Measurements from ENCODE around the gene SCN10A. TPM values are rescaled to one million over a fixed set of nuclear protein-coding genes. Genes with fewer than 3 reads are reported as not detected.

Gene SCN10A
- total RNA-seq, 4 donors from 2014 or later = 0.15 TPM; not detected in 3

- peaks cover 5% of the 10 kb centered on the region for H3K27me3 ChIP-seq
- H3K9me3 ChIP-seq = no peaks in the 10 kb centered on the region
- H3K4me1 ChIP-seq = peaks cover 0 to 7% (median 0%) of the 10 kb centered on the region in 3 donors
- TF ChIP-seq EP300 (IDR thresholded peaks at IDR 0.05) (no peak), CTCF (IDR thresholded peaks at IDR 0.05) (no peak)
- H3K4me3 ChIP-seq = no peak overlapping the region
- no peaks in the 10 kb centered on the region for H3K36me3 ChIP-seq
- 49 to 53% methylated on average over 2 to 3 of the region's 4 CpGs for WGBS, 2 donors (ENCODE audit: low coverage in 1 of 2)
- no peak overlapping the region for H3K27ac ChIP-seq
- ATAC-seq = no peak
These were observed 21.3 kb upstream of the SCN10A start for GRCh38 chr3:38837358-38837757.

GRCh38 chr3:38836561-38836960 lies 20.5 kb upstream of the SCN10A start:
- Histone ChIP-seq H3K9me3 (no peaks in the 10 kb centered on the region), H3K4me1 (peaks cover 0 to 7% (median 0%) of the 10 kb centered on the region in 3 donors), H3K4me3 (no peak overlapping the region), H3K27ac (no peak overlapping the region), H3K27me3 (peaks cover 5% of the 10 kb centered on the region), H3K36me3 (no peaks in the 10 kb centered on the region)
- 71 to 88% methylated on average over 4 to 5 of the region's 5 CpGs for WGBS, 2 donors (ENCODE audit: low coverage in 1 of 2)
- TF ChIP-seq POLR2AphosphoS5 (IDR thresholded peaks at IDR 0.05) (no peak), EP300 (IDR thresholded peaks at IDR 0.05) (no peak), POLR2A (IDR thresholded peaks at IDR 0.05) (no peak), CTCF (IDR thresholded peaks at IDR 0.05) (no peak)
- ATAC-seq = no peak

- H3K27ac ChIP-seq = no peak overlapping the region
- WGBS, 2 donors (ENCODE audit: low coverage in 1 of 2) = 87% methylated on average over 3 of the region's 3 CpGs; no CpG with 5 or more reads in 1 of the 2 donors
- TF ChIP-seq EP300 (IDR thresholded peaks at IDR 0.05) = no peak
- peaks cover 0 to 7% (median 0%) of the 10 kb centered on the region in 3 donors for H3K4me1 ChIP-seq
- H3K9me3 ChIP-seq = no peaks in the 10 kb centered on the region
- H3K36me3 ChIP-seq = no peaks in the 10 kb centered on the region
- no peak overlapping the region for H3K4me3 ChIP-seq
- peaks cover 3% of the 10 kb centered on the region for H3K27me3 ChIP-seq
- no peak for ATAC-seq
These were observed 19.9 kb upstream of the SCN10A start for GRCh38 chr3:38835939-38836338.

GRCh38 chr3:38834717-38835116 lies 18.7 kb upstream of the SCN10A start:
- Histone ChIP-seq H3K36me3 (no peaks in the 10 kb centered on the region), H3K27ac (peak overlapping the region in 2 of 4 donors; percentile 21 to 22)
- no peak for ATAC-seq

GRCh38 chr3:38834110-38834509 lies 18.1 kb upstream of the SCN10A start:
- peaks cover 0 to 7% (median 0%) of the 10 kb centered on the region in 3 donors for H3K4me1 ChIP-seq
- H3K9me3 ChIP-seq = no peaks in the 10 kb centered on the region
- TF ChIP-seq EP300 (IDR thresholded peaks at IDR 0.05) (no peak), CTCF (IDR thresholded peaks at IDR 0.05) (no peak), POLR2AphosphoS5 (IDR thresholded peaks at IDR 0.05) (no peak)
- ATAC-seq = peak; percentile 63
- WGBS, 2 donors (ENCODE audit: low coverage in 1 of 2) = 2 to 29% methylated on average over 1 to 7 of the region's 8 CpGs
- no peak overlapping the region for H3K4me3 ChIP-seq
- H3K27ac ChIP-seq = peak overlapping the region in 2 of 4 donors; percentile 21 to 22
- H3K27me3 ChIP-seq = peaks cover 4% of the 10 kb centered on the region
- H3K36me3 ChIP-seq = no peaks in the 10 kb centered on the region

More at GRCh38 chr3:38834717-38835116, 18.7 kb upstream of the SCN10A start:
- TF ChIP-seq CTCF (IDR thresholded peaks at IDR 0.05) = no peak
- TF ChIP-seq POLR2A (IDR thresholded peaks at IDR 0.05) = no peak
- no peak for TF ChIP-seq EP300 (IDR thresholded peaks at IDR 0.05)
- no peak for TF ChIP-seq POLR2AphosphoS5 (IDR thresholded peaks at IDR 0.05)
- Histone ChIP-seq H3K27me3 (peaks cover 4% of the 10 kb centered on the region), H3K9me3 (no peaks in the 10 kb centered on the region), H3K4me1 (peaks cover 0 to 7% (median 0%) of the 10 kb centered on the region in 3 donors), H3K4me3 (no peak overlapping the region)

Data from gastroesophageal sphincter (tissue), 4 donors.